K562 (cell line): ENCODE data around the gene LTBR. TPM values are rescaled to one million over a fixed set of nuclear protein-coding genes. Genes with fewer than 3 reads are reported as not detected.

ENCODE experiments used
- ATAC-seq: fragments of 200-7000 bp; cut with Tn5 transposase; 3 replicates; pipeline ENCODE4 v1.9.1; 2020; ENCODE audit warnings: moderate library complexity
- BruUV-seq: library from RNA; stranded (reverse); fragments of 400-500 nt; replicated peaks from 2 replicates; lab custom pipeline; 2021; lab: Mats Ljungman, UMichigan
- CTCF ChIA-PET: fragments of 300-600 bp; formaldehyde crosslinking; extraction: SDS; loops from one replicate; lab custom pipeline; 2021; ENCODE audit warnings: low intra/inter-chr PET ratio; lab: Yijun Ruan, JAX
- POLR2A ChIA-PET: fragments of 300-600, 350-650 bp; sonication (Branson Sonifier 250); formaldehyde crosslinking; extraction: SDS; loops from one replicate; lab custom pipeline; 2021; ENCODE audit warnings: antibody characterized with exemption, inconsistent platforms; lab: Yijun Ruan, JAX
- DNase-seq, 4 experiments: peaks; one replicate each; pipeline versions ENCODE4 v3.0.0 to v3.0.0-alpha.2; 2011 to 2018; ENCODE audit warnings: low spot score in 3 of 4, mixed read lengths in 3 of 4; ENCODE audit errors: extremely low read depth in 1 of 4
- FAIRE-seq: peaks from 2 replicates; lab custom pipeline; 2011; peaks lifted over from hg19 to GRCh38; lab: Jason Lieb, UNC
- H2AFZ ChIP-seq: 2 replicates; pipeline ENCODE4 v1.6.0; 2011; ENCODE audit warnings: low read depth, low read length, control low read depth, inconsistent platforms
- H3K27ac ChIP-seq: fragments of 200-600 bp; 3 replicates; pipeline ENCODE4 v1.8.0; 2011; ENCODE audit warnings: low read depth, mild to moderate bottlenecking, control low read depth, inconsistent platforms, low read length, moderate library complexity, mixed read lengths; ENCODE audit errors: extremely low read depth
- H3K27me3 ChIP-seq, 2 experiments: fragments of 300-600 bp in 1 of 2; 2 replicates in 1 of 2; 3 replicates in 1 of 2; pipeline versions ENCODE4 v1.6.0 to v1.8.0; 2011; ENCODE audit warnings: inconsistent platforms in 2 of 2, low read length in 2 of 2, mild to moderate bottlenecking in 1 of 2, mixed read lengths in 1 of 2, moderate library complexity in 1 of 2; ENCODE audit not compliant: control insufficient read depth in 2 of 2, insufficient read depth in 2 of 2
- H3K36me3 ChIP-seq: fragments of 300-600 bp; 3 replicates; pipeline ENCODE4 v1.8.0; 2011; ENCODE audit warnings: mild to moderate bottlenecking, low read length, inconsistent platforms; ENCODE audit not compliant: control insufficient read depth, insufficient read depth
- H3K4me1 ChIP-seq, 2 experiments: fragments of 200-600 bp in 1 of 2; replicated peaks in 1 of 2; 2 replicates in 1 of 2; 3 replicates in 1 of 2; pipeline versions ENCODE4 v1.5.1 to v1.8.0; 2011; ENCODE audit warnings: inconsistent platforms in 2 of 2, low read length in 2 of 2, mild to moderate bottlenecking in 1 of 2, mixed read lengths in 1 of 2, moderate library complexity in 1 of 2; ENCODE audit not compliant: control insufficient read depth in 2 of 2, insufficient read depth in 2 of 2
- H3K4me2 ChIP-seq: 2 replicates; pipeline ENCODE4 v1.6.1; 2011; ENCODE audit warnings: low read length, control low read depth, inconsistent platforms, mixed read lengths; ENCODE audit not compliant: insufficient read depth
- H3K4me3 ChIP-seq: fragments of 200-600 bp; sonication (generic), shearing (Covaris generic); 2 replicates; pipeline ENCODE4 v1.5.1; 2016; ENCODE audit warnings: control low read depth, inconsistent platforms
- H3K79me2 ChIP-seq: fragments of 200-600 bp; 3 replicates; pipeline ENCODE4 v1.8.0; 2011; ENCODE audit warnings: low read length, inconsistent platforms; ENCODE audit not compliant: control insufficient read depth, insufficient read depth
- H3K9ac ChIP-seq, 2 experiments: 2 replicates each; pipeline versions ENCODE4 v1.6.0 to v1.6.1; 2011; ENCODE audit warnings: low read depth in 2 of 2, low read length in 2 of 2, control low read depth in 1 of 2, inconsistent platforms in 1 of 2, mild to moderate bottlenecking in 1 of 2, mixed read lengths in 1 of 2; ENCODE audit not compliant: insufficient read depth in 1 of 2
- H3K9me1 ChIP-seq: one replicate; pipeline ENCODE4 v1.6.0; 2011; ENCODE audit warnings: inconsistent platforms, mild to moderate bottlenecking, low read length, moderate library complexity; ENCODE audit not compliant: control insufficient read depth, insufficient read depth
- H3K9me3 ChIP-seq: replicated peaks from 2 replicates; pipeline ENCODE4 v1.5.1; 2011; ENCODE audit warnings: low read depth, low read length, inconsistent platforms; ENCODE audit not compliant: control insufficient read depth, insufficient read depth
- H4K20me1 ChIP-seq: replicated peaks from 2 replicates; pipeline ENCODE4 v1.6.1; 2011; ENCODE audit warnings: low read length, inconsistent platforms, mixed read lengths; ENCODE audit not compliant: control insufficient read depth, insufficient read depth
- FOXJ2 ChIP-seq: fragments of 200-800 bp; sonication (Bioruptor generic); IDR thresholded peaks from 2 replicates; pipeline ENCODE4 v1.6.1; 2016; ENCODE audit warnings: missing genetic modification characterization, missing compliant biosample characterization
- GTF2F1 ChIP-seq: IDR thresholded peaks from 2 replicates; pipeline ENCODE4 v1.6.1; 2011; ENCODE audit warnings: low read depth, low read length, improper control_type of control experiment
- NFE2L1 ChIP-seq: fragments of 450-650 bp; IDR thresholded peaks from 2 replicates; pipeline ENCODE4 v1.6.1; 2016; ENCODE audit warnings: missing genetic modification characterization, low read depth, mild to moderate bottlenecking, missing compliant biosample characterization, moderate library complexity, borderline replicate concordance
- WGBS: fragments of 100-300 bp; shearing (Covaris generic); methylation state at CpG from one replicate; pipeline ENCODE4 v1.1.6; 2016; ENCODE audit warnings: low coverage, mixed read lengths; ENCODE audit not compliant: insufficient coverage; ENCODE audit errors: missing lambda C conversion rate; 5-methylcytosine and 5-hydroxymethylcytosine counted together
- in situ Hi-C: fragments of 300-500 bp; cut with MboI; formaldehyde crosslinking; loops from 4 replicates; pipeline ENCODE4 v1.15.0; 2018; ENCODE audit warnings: inconsistent platforms, mixed read lengths
- intact Hi-C: fragments of 100-400 bp; cut with micrococcal nuclease; formaldehyde crosslinking; loops from 2 replicates; pipeline ENCODE4 v1.14.2; 2022
- polyA plus RNA-seq, 8 experiments: library from polyadenylated mRNA; depleted of rRNA in 4 of 8; stranded (reverse) in 5 of 8; unstranded in 3 of 8; fragments of >200 nt; fragmentation: Nextera tagmentation in 2 of 8; fragmentation: Illumina TruSeq in 1 of 8; extraction: Ambion mirVana in 2 of 8; extraction: Trizol in 1 of 8; gene quantifications; 2 replicates each; pipeline versions ENCODE4 v1.2.1 to v1.2.3, GENCODE V29; 2011 to 2014; ENCODE audit warnings: inconsistent platforms in 1 of 8, missing spikeins in 1 of 8
- total RNA-seq, 7 experiments: library from RNA; depleted of rRNA in 6 of 7; stranded (reverse); fragments of >200 nt in 6 of 7; fragmentation: Illumina TruSeq in 2 of 7; extraction: Trizol in 2 of 7; gene quantifications; 2 replicates each; pipeline versions ENCODE4 v1.2.1 to v1.2.3, GENCODE V29; 2011 to 2021; ENCODE audit warnings: low replicate concordance in 1 of 7
- TF ChIP-seq, protein P1 (sequence below): fragments of 250-450 bp; sonication (Bioruptor Pico); IDR thresholded peaks from 2 replicates; pipeline ENCODE4 v1.8.0; 2022; ENCODE audit warnings: moderate library complexity, mild to moderate bottlenecking, inconsistent platforms
- TF ChIP-seq, protein P2 (sequence below), 2 experiments: fragments of 450-650 bp in 1 of 2; sonication (generic) in 1 of 2; formaldehyde crosslinking; conservative IDR thresholded peaks; 2 replicates each; pipeline versions ENCODE4 v1.4.0 to v1.8.1; 2020 to 2022; ENCODE audit warnings: mild to moderate bottlenecking in 1 of 2, missing genetic modification reagents in 1 of 2

Gene LTBR
- total and polyA plus RNA-seq, 9 of the 15 experiments (the other 6 are each of a cell fraction or from before 2014, with no cell fraction given): 0.96 to 69.0 (median 35.3) TPM

DNA sequence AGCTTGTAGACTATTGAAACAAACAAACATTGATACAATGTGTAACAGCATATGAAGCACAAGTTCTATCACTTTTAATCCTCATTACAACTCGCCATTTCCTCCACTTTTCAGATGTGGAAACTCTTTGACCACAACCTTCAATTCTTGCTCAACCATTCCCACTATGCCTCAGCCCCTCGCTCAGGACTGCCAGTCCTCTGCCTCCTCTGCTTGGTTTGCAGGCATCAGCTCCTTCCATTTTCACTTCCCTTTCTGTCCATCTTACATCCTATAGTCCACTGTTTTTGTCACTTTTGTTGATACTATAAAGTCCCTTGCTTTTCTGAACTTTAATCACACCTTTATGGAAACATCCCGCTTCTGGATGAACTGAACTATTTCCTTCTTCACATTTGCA is 32.6 kb downstream of the LTBR start:
- Histone ChIP-seq H3K4me1 (no peaks in the 10 kb centered on the region; a peak in 1 of 5 replicates), H3K9me3 (no peaks in the 10 kb centered on the region), H3K4me3 (no peak overlapping the region), H3K36me3 (no peaks in the 10 kb centered on the region), H3K27ac (no peak overlapping the region), H2AFZ (no peak overlapping the region), H3K9me1 (no peaks in the 10 kb centered on the region), H3K27me3 (no peaks in the 10 kb centered on the region), H3K79me2 (no peaks in the 10 kb centered on the region), H4K20me1 (no peaks in the 10 kb centered on the region), H3K4me2 (no peak overlapping the region), H3K9ac (no peak overlapping the region)
- CTCF ChIA-PET: no interaction called here
- DNase-seq (no peak), ATAC-seq (no peak), FAIRE-seq (no peak)
- 42% methylated on average over 3 of the region's 3 CpGs for WGBS
- TF ChIP-seq, protein P1, sequence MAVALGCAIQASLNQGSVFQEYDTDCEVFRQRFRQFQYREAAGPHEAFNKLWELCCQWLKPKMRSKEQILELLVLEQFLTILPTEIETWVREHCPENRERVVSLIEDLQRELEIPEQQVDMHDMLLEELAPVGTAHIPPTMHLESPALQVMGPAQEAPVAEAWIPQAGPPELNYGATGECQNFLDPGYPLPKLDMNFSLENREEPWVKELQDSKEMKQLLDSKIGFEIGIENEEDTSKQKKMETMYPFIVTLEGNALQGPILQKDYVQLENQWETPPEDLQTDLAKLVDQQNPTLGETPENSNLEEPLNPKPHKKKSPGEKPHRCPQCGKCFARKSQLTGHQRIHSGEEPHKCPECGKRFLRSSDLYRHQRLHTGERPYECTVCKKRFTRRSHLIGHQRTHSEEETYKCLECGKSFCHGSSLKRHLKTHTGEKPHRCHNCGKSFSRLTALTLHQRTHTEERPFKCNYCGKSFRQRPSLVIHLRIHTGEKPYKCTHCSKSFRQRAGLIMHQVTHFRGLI (CRISPR knock-in tag): no peak
- TF ChIP-seq FOXJ2 (tag): no peak
- TF ChIP-seq NFE2L1 (tag): no peak
- TF ChIP-seq GTF2F1: no peak
- in situ Hi-C loops (no loop called here), intact Hi-C loops (no loop called here)
- BruUV-seq: no TSS peak
- POLR2A ChIA-PET: no interaction called here

DNA sequence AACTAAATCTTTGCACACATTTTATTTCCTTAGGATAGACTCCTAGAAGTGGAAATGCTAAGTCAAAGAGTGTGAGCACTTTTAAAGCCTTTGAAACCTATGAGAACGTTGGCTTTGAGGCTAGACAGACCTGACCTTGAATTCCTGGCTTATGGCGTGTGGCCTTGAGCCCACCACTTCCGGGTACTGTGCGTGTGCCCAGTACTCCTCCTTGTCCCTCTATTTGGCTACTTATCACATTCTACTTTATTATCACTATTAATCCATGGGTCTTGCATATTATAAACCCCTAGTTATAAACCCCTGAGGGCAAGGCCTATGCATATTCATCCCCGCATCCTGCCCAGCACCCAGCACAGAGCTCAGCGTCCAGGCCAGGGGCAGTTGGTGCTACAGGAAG is 34.8 kb downstream of the LTBR start:
- H3K9me3 ChIP-seq: no peaks in the 10 kb centered on the region
- no peak overlapping the region for H2AFZ ChIP-seq
- no peak overlapping the region for H3K9ac ChIP-seq
- no peak for FAIRE-seq
- no peak for ATAC-seq
- H3K4me2 ChIP-seq: no peak overlapping the region
- WGBS: 73% methylated on average over 6 of the region's 6 CpGs
- no TSS peak for BruUV-seq
- H3K36me3 ChIP-seq: no peaks in the 10 kb centered on the region
- H3K79me2 ChIP-seq: no peaks in the 10 kb centered on the region
- CTCF ChIA-PET: no interaction called here
- no peaks in the 10 kb centered on the region for H3K27me3 ChIP-seq
- no peaks in the 10 kb centered on the region for H4K20me1 ChIP-seq
- no peak overlapping the region for H3K27ac ChIP-seq
- no peaks in the 10 kb centered on the region; a peak in 2 of 5 replicates for H3K4me1 ChIP-seq
- H3K9me1 ChIP-seq: no peaks in the 10 kb centered on the region
- intact Hi-C loops: no loop called here
- H3K4me3 ChIP-seq: no peak overlapping the region
- POLR2A ChIA-PET: interaction anchor here (0.6 kb wide), 1 partner anchor 34 kb away, joined by 3 read pairs; no protein-coding TSS in a partner anchor
- no peak for DNase-seq
- in situ Hi-C loops: no loop called here
- TF ChIP-seq, protein P2, sequence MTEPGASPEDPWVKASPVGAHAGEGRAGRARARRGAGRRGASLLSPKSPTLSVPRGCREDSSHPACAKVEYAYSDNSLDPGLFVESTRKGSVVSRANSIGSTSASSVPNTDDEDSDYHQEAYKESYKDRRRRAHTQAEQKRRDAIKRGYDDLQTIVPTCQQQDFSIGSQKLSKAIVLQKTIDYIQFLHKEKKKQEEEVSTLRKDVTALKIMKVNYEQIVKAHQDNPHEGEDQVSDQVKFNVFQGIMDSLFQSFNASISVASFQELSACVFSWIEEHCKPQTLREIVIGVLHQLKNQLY (CRISPR knock-in tag; conservative IDR thresholded peaks at IDR 0.05): no peak
